Measurements from ENCODE around the gene RUFY4.

The RUFY4 gene

DNA sequence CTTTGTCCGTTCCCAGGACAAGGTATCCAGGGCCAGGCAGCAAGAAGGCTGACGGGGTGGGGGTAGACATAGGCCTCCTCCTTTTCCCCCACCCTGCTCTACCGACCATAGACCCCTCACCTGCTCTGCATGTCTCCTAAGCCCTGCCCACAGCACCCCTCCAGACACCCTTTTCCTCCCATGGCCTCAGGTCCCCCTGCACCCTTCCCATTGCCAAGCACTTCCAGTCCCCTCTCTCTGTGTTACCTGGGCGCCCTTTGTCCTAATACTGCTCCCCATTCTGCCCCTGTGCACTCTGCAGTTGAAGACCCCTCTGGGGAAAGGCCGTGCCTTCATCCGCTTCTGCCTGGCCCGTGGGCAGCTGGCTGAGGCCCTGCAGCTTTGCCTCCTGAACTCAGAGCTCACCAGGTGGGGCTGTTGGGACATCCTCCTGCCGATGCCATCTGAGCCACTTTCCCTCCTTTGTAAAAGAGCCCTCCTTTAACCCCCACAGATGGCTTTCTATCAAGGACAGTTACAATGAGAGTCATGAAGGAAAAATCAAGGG lies 3.5 kb downstream of the RUFY4 start:
- Histone ChIP-seq H3K27me3 (replicated peaks; ENCODE audit: control insufficient read depth, insufficient read depth, low read length) (no peaks in the 10 kb centered on the region; the same call in 1 of the 2 replicates), H3K4me3 (replicated peaks; ENCODE audit: low read depth, low read length) (no peak overlapping the region), H3K36me3 (ENCODE audit: control insufficient read depth, insufficient read depth, low read length) (no peaks in the 10 kb centered on the region)
- TF ChIP-seq, protein P1, sequence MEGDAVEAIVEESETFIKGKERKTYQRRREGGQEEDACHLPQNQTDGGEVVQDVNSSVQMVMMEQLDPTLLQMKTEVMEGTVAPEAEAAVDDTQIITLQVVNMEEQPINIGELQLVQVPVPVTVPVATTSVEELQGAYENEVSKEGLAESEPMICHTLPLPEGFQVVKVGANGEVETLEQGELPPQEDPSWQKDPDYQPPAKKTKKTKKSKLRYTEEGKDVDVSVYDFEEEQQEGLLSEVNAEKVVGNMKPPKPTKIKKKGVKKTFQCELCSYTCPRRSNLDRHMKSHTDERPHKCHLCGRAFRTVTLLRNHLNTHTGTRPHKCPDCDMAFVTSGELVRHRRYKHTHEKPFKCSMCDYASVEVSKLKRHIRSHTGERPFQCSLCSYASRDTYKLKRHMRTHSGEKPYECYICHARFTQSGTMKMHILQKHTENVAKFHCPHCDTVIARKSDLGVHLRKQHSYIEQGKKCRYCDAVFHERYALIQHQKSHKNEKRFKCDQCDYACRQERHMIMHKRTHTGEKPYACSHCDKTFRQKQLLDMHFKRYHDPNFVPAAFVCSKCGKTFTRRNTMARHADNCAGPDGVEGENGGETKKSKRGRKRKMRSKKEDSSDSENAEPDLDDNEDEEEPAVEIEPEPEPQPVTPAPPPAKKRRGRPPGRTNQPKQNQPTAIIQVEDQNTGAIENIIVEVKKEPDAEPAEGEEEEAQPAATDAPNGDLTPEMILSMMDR (IDR thresholded peaks at IDR 0.05; ENCODE audit: insufficient read depth, low read length, poor library complexity, severe bottlenecking) = no peak
- no peak for DNase-seq (ENCODE audit: extremely low read depth, insufficient read length)

DNA sequence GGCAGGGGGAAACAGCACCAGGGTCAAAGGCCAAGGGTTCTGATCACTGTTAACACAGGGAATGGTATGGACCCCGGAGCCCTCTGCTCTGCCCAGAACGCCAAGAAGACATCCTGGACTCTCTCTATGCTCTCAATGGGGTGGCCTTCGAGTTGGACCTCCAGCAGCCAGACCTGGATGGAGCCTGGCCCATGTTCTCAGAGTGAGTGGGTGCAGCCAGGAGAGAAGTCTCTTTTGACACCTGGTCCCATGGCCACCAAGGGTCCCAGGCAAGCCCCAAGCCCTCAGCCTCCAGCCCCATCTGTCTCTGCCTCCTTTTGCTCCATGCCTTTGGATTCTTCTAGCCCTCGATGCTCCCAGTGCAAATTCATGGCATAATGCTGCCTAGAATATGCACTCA lies 4.1 kb downstream of the RUFY4 start:
- no peaks in the 10 kb centered on the region for H3K27me3 ChIP-seq (replicated peaks; ENCODE audit: control insufficient read depth, insufficient read depth, low read length)
- H3K4me3 ChIP-seq (replicated peaks; ENCODE audit: low read depth, low read length) = no peak overlapping the region
- TF ChIP-seq, protein P1 (IDR thresholded peaks at IDR 0.05; ENCODE audit: insufficient read depth, low read length, poor library complexity, severe bottlenecking) = no peak
- DNase-seq (ENCODE audit: extremely low read depth, insufficient read length) = no peak
- H3K36me3 ChIP-seq (ENCODE audit: control insufficient read depth, insufficient read depth, low read length) = no peaks in the 10 kb centered on the region

DNA sequence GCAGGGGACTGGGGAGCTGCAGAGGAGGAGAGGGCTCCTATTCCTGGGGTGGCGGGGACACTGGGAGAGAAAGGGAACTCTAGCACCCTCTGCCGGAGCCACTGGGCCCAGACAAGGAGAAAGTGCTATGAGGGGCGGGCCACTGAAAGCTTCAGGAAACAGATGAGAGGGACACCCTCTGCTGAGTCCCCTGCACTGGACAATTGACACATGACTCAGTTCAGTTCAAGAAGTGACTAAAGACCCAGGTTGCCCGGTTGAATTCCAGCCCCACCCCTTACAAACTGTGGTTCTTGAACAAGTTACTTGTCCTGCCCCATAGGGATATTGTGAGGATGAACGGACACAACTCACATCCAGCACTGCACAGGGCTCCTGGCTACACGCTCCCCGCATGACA lies 5.0 kb downstream of the RUFY4 start:
- H3K4me3 ChIP-seq (replicated peaks; ENCODE audit: low read depth, low read length) = no peak overlapping the region
- no peaks in the 10 kb centered on the region for H3K27me3 ChIP-seq (replicated peaks; ENCODE audit: control insufficient read depth, insufficient read depth, low read length)
- TF ChIP-seq, protein P1 (IDR thresholded peaks at IDR 0.05; ENCODE audit: insufficient read depth, low read length, poor library complexity, severe bottlenecking) = peak; percentile 74
- no peaks in the 10 kb centered on the region for H3K36me3 ChIP-seq (ENCODE audit: control insufficient read depth, insufficient read depth, low read length)
- no peak for DNase-seq (ENCODE audit: extremely low read depth, insufficient read length)

DNA sequence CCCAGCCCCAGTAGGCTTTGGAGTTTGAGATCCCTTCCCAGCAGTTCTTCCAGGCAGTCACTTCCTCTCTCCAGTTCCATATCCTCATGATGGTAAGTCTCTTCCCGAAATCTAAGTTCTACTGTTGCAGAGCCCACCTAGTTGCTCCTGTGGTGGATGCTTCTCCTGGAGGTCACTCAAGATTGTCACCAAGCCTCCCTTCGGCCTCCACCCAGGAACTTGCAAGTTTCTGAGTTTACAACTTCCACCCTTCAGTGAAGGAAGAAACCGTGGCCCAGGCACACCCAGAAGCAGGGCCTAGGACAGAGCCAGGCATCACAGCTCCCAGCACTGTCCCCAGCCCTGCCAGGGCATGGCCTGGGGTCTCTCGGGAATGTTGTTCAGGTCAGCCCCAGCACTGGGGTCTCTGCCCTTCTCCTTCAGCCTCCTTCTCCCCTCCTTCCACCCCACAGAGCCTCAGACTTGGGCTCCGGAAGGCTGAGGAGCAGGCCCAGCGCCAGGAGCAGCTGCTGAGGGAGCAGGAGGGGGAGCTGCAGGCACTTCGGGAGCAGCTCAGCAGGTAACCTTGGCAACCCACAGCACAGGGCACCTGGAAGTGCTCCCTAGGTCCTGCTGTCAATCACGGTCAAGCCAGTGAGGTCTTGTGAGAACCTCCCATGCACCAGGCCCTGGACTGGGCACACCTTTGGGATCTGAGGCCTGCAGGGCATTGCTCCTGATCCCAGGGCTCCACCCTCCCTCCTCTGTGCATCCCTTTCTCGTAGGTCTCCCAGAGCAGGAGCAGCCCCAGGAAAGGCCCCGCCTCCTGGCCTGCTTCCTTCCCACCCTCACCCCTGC lies 7.1 kb downstream of the RUFY4 start:
- no peak for DNase-seq (ENCODE audit: extremely low read depth, insufficient read length)
- no peaks in the 10 kb centered on the region for H3K27me3 ChIP-seq (replicated peaks; ENCODE audit: control insufficient read depth, insufficient read depth, low read length)
- TF ChIP-seq, protein P1 (IDR thresholded peaks at IDR 0.05; ENCODE audit: insufficient read depth, low read length, poor library complexity, severe bottlenecking) = no peak
- H3K4me3 ChIP-seq (replicated peaks; ENCODE audit: low read depth, low read length) = no peak overlapping the region
- no peaks in the 10 kb centered on the region for H3K36me3 ChIP-seq (ENCODE audit: control insufficient read depth, insufficient read depth, low read length)

DNA sequence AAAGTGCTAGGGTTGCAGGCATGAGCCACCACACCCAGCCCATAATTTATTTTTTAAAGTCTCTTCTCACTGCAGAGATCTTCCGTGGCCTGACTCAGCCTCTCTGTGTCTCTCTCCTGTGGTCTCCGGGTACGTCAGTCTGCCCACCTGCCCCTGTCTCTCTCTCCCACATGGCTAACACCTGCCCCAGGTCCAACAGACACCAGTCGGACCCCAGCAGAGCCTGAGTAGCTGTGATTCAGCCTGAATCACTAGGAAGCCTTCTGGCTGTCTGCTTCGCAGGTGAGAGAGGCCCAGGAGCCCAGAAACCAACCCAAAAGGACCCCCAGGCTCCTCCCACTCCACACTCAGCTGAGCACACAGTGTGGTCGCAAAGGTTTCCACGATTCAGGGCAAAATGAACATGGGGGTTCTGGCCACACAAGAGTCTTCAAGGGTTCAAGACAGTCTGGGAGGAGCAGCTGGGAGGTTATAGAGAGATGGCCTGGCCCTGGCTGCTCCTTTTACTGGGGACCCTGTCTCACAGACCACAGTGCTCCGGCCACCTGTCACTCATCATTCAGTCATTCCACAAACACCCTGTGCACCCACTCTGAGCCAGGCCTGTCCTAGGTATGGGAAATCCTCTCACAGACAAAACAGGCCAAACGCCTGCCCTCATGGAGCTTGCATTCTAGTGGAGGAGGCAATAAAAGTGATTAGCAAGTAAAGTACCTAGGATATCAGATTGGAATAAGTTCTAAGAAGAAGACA lies 8.6 kb downstream of the RUFY4 start:
- H3K27me3 ChIP-seq (replicated peaks; ENCODE audit: control insufficient read depth, insufficient read depth, low read length) = no peaks in the 10 kb centered on the region
- TF ChIP-seq, protein P1 (IDR thresholded peaks at IDR 0.05; ENCODE audit: insufficient read depth, low read length, poor library complexity, severe bottlenecking) = no peak
- no peak for DNase-seq (ENCODE audit: extremely low read depth, insufficient read length)
- H3K36me3 ChIP-seq (ENCODE audit: control insufficient read depth, insufficient read depth, low read length) = no peaks in the 10 kb centered on the region
- no peak overlapping the region for H3K4me3 ChIP-seq (replicated peaks; ENCODE audit: low read depth, low read length)
